ENCODE measurements around the gene RBM34. TPM values are rescaled to one million over a fixed set of nuclear protein-coding genes. Genes with fewer than 3 reads are reported as not detected.
"Not testable (repeated sequence)": the region's sequence is repeated elsewhere in the genome, so short reads cannot be mapped to it uniquely, and the experiment has no call there.

The RBM34 gene
- total RNA-seq, 2 experiments from 2014 or later: 111 to 116 TPM

DNA sequence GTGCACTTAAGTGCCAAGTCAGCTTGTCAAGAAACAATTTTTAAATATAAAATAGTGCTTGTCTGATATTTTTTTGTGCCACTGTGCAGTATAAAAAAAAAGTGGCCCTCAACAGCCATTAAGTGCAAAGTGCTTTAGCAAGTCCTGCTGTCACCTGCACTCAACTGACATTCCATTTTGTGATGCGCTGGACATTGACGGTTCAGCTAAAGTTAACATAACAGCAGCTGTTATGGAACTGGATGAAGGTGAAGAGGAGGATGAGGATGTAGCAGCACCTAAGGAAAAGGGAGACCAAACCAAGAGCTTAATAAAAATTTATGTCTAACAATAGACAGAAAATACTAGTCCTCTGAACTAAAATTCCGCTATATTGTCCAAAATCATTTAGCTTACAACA is 7.3 kb upstream of the RBM34 start:
- H3K4me1 Mint-ChIP-seq: no peaks in the 10 kb centered on the region
- H3K4me3 Mint-ChIP-seq: no peak overlapping the region
- H3K27me3 Mint-ChIP-seq: no peaks in the 10 kb centered on the region
- ATAC-seq (no peak), DNase-seq (no peak)
- no peaks in the 10 kb centered on the region for H3K9me3 Mint-ChIP-seq (ENCODE audit: low read depth)
- H3K27ac Mint-ChIP-seq: no peak overlapping the region
- peaks cover 36% of the 10 kb centered on the region for H3K36me3 Mint-ChIP-seq
- CTCF ChIA-PET: no interaction called here

DNA sequence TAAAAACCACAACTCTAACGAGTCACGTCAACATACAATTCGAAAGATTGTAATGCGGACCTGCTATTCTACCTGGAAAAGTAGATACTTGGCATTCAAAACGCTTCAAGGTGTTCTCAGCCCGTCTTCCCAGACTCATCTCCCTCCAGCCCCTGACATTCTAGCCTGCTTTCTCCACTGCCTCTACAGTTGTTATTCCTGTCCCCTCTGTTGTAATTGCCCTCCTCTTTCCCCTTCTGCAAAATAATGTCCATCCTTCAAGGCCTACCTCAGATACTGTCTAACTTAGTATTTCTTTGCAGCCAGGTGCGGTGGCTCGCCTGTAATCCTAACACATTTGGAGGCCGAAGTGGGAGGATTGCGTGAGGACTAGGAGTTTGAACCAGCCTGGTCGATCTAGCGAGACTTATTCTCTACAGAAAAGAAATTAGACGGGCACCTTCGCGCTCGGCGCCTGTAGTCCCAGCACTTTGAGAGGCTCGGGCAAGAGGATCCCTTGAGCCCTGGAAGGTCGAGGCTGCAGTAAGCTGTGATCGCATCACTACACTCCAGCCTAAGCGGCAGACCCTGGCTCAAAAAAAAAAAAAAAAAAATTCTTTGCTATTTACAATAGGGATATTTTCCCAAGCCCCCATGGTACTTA is 756 bp upstream of the RBM34 start:
- Mint-ChIP-seq H3K4me1 (peaks cover 17% of the 10 kb centered on the region), H3K27me3 (no peaks in the 10 kb centered on the region), H3K36me3 (peaks cover 23% of the 10 kb centered on the region), H3K27ac (peak overlapping the region; percentile 94), H3K9me3 (ENCODE audit: low read depth) (no peaks in the 10 kb centered on the region), H3K4me3 (peak overlapping the region; percentile 91)
- DNase-seq: no peak
- CTCF ChIA-PET: interaction anchor here (1.0 to 3.0 kb wide), 5 partner anchors 29 to 255 kb away, joined by 3 to 13 read pairs (median 3); no protein-coding TSS in a partner anchor
- ATAC-seq: no peak

DNA sequence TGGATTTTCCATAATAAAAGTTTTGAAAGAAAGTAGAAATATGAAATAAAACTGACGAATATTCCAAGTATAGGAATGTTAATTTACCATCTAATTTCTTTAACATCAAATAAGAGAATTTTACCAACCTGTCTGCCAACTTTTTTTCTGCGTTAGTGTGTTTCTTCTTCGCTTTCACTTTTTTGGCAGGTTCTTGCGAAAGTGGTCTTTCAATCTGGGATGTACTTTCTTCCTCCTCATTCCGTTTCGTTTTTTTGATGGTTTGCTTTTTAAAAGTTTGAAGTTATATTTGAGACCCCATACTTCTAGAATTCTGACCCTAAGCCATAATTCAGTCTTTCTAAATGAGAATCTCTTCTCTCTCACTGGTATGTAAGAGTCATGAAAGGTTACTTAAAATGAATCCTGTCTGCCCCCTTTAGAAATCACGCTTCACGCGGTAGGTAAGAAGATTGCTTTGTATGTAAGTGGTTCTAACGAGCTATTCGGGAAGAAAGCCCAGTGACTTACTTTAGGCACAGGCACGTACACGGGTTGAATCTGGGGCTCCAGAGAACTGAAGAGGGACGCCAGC is 580 bp downstream of the RBM34 start:
- no peaks in the 10 kb centered on the region for H3K27me3 Mint-ChIP-seq
- H3K27ac Mint-ChIP-seq: peak overlapping the region; percentile 94
- no peak for DNase-seq
- H3K9me3 Mint-ChIP-seq (ENCODE audit: low read depth): no peaks in the 10 kb centered on the region
- peaks cover 17% of the 10 kb centered on the region for H3K4me1 Mint-ChIP-seq
- H3K4me3 Mint-ChIP-seq: peak overlapping the region; percentile 91
- H3K36me3 Mint-ChIP-seq: peaks cover 23% of the 10 kb centered on the region
- peak; percentile 66 for ATAC-seq
- CTCF ChIA-PET: interaction anchor here (0.7 to 3.0 kb wide), 5 partner anchors 27 to 256 kb away, joined by 3 to 13 read pairs (median 4); no protein-coding TSS in a partner anchor

DNA sequence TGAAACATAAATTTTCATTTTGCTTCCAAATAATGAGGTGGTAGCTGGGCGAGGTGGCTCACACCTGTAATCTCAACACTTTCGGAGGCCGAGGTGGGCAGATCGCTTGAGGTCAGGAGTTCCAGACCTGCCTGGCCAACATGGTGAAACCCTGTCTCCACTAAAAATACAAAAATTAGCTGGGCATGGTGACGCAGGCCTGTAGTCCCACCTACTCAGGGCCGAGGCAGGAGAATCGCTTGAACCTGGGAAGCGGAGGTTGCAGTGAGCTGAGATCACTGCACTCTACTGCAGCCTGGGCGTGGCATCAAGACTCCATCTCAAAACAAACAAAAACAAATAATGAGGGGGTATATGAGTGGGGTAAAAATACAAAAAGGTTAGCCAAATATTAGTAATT is 1.1 kb downstream of the RBM34 start:
- DNase-seq; H3K9me3 Mint-ChIP-seq (ENCODE audit: low read depth); H3K27me3 Mint-ChIP-seq; ATAC-seq: not testable (repeated sequence)
- Mint-ChIP-seq H3K36me3 (peaks cover 22% of the 10 kb centered on the region), H3K27ac (peak overlapping the region; percentile 94), H3K4me3 (peak overlapping the region; percentile 91), H3K4me1 (peaks cover 18% of the 10 kb centered on the region)
- CTCF ChIA-PET: interaction anchor here (1.3 to 3.0 kb wide), 3 partner anchors 27 to 257 kb away, joined by 4 to 13 read pairs (median 7); no protein-coding TSS in a partner anchor

DNA sequence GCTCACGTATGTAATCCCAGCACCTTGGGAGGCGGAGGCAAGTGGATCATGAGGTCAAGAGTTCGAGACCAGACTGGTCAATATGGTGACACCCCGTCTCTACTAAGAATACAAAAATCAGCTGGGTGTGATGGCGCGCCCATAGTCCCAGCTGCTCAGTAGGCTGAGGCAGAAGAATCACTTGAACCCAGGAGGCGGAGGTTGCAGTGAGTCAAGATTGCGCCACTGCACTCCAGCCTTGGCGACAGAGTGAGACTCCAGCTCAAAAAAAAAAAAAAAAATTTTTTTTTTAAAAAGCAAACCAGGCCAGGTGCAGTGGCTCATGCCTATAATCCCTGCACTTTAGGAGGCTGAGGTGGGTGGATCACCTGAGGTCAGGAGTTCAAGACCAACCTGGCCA is 1.8 kb downstream of the RBM34 start:
- CTCF ChIA-PET: interaction anchor here (1.3 to 3.0 kb wide), 2 partner anchors 65 to 258 kb away, joined by 4 to 13 read pairs; no protein-coding TSS in a partner anchor
- peaks cover 20% of the 10 kb centered on the region for H3K4me1 Mint-ChIP-seq
- H3K27ac Mint-ChIP-seq; ATAC-seq; H3K9me3 Mint-ChIP-seq (ENCODE audit: low read depth); H3K27me3 Mint-ChIP-seq; DNase-seq; H3K4me3 Mint-ChIP-seq: not testable (repeated sequence)
- H3K36me3 Mint-ChIP-seq: peaks cover 24% of the 10 kb centered on the region

DNA sequence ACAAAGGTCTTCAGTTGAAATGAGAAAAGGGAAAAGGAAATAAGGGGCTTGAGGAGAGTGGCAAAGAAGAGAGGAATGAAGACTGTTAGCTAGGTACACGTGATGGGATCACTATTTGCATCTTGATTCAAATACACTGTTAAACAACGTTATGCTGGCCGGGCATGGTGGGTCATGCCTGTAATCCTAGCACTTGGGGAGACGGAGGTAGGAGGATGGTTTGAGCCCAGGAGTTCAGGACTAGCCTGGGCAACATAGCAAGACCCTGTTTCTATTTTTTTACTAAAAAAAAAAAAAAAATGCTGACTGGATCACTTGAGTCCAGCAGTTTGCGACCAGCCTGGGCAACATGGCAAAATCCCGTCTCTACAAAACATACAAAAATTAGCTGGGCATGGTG is 2.4 kb downstream of the RBM34 start:
- peaks cover 26% of the 10 kb centered on the region for H3K36me3 Mint-ChIP-seq
- H3K4me3 Mint-ChIP-seq: no peak overlapping the region
- H3K9me3 Mint-ChIP-seq (ENCODE audit: low read depth): no peaks in the 10 kb centered on the region
- CTCF ChIA-PET: interaction anchor here (1.1 to 3.0 kb wide), 4 partner anchors 30 to 258 kb away, joined by 3 to 13 read pairs (median 4); partner anchors contain the start of gene TOMM20
- ATAC-seq (no peak), DNase-seq (no peak)
- peaks cover 21% of the 10 kb centered on the region for H3K4me1 Mint-ChIP-seq
- H3K27me3 Mint-ChIP-seq: no peaks in the 10 kb centered on the region
- no peak overlapping the region for H3K27ac Mint-ChIP-seq

DNA sequence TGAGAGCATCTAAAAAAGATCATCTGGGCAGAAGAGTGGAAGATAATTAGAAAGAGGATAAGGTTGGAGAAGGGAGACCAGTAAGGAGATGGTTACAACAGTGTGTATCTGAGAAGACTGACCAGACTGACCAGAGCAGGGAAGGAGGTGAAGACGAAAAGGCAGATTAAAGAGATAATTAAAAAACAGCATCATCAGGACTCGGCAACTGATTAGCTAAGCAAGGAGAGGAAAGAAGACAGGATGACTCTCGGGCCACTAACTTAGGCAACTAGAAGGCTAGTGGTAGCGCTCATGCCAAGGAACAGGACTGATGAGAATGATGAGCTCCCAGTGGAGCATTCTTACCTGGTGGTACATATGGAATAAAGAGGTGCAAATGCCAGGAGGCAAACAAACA is 3.9 kb downstream of the RBM34 start:
- H3K36me3 Mint-ChIP-seq: peaks cover 32% of the 10 kb centered on the region
- peaks cover 20% of the 10 kb centered on the region for H3K4me1 Mint-ChIP-seq
- no peak for ATAC-seq
- no peak for DNase-seq
- CTCF ChIA-PET: interaction anchor here (0.9 to 2.7 kb wide), 6 partner anchors 12 to 260 kb away, joined by 3 to 7 read pairs (median 4); no protein-coding TSS in a partner anchor
- H3K9me3 Mint-ChIP-seq (ENCODE audit: low read depth): no peaks in the 10 kb centered on the region
- H3K4me3 Mint-ChIP-seq: no peak overlapping the region
- H3K27me3 Mint-ChIP-seq: no peaks in the 10 kb centered on the region
- no peak overlapping the region for H3K27ac Mint-ChIP-seq

DNA sequence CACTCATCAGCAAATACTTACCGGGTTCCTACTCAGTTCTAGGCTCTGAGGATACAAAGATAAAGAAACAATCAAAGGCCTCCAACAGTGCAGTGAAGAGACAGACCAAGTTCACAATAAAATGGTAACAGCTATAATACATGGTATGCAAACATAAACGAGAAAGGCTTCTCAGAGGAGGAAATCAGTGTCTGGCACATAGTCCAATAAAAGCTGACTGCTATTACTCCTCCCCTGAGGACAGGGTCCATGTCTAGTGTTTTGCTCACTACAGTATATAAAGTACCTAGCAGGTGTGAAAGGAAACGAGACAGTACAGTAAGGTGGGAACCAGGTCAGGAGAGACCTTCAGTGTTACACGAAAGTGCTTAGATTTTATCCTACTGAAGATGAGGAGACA is 4.3 kb downstream of the RBM34 start:
- DNase-seq: no peak

DNA sequence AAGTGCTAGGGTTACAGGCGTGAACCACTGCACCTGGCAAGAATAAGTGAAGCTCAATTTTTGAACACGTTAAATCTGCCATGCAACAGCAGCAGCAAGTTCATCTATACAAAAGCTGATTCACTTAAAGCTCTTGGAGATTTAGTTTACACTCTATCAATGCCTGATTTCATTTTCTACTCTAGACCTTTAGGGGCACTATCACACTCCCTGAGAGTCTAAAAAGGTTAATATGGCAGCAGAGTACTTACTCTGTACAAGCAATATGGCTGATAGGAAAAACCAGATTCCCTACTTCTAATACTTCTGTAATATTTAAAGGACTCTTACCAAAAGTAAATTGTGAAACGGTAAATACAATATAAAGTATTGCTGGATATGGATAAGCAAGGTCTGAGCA is 4.8 kb downstream of the RBM34 start:
- H3K4me3 Mint-ChIP-seq: no peak overlapping the region
- no peak for ATAC-seq
- H3K27me3 Mint-ChIP-seq: no peaks in the 10 kb centered on the region
- H3K36me3 Mint-ChIP-seq: peaks cover 37% of the 10 kb centered on the region
- H3K9me3 Mint-ChIP-seq (ENCODE audit: low read depth): no peaks in the 10 kb centered on the region
- CTCF ChIA-PET: interaction anchor here (0.9 to 2.7 kb wide), 7 partner anchors 11 to 261 kb away, joined by 3 to 7 read pairs (median 3); no protein-coding TSS in a partner anchor
- peaks cover 19% of the 10 kb centered on the region for H3K4me1 Mint-ChIP-seq
- no peak overlapping the region for H3K27ac Mint-ChIP-seq
- DNase-seq: no peak

More for the DNA sequence above, 4.3 kb downstream of the RBM34 start:
- CTCF ChIA-PET: interaction anchor here (0.9 to 2.7 kb wide), 6 partner anchors 11 to 260 kb away, joined by 3 to 7 read pairs (median 4); no protein-coding TSS in a partner anchor
- Mint-ChIP-seq H3K4me1 (peaks cover 18% of the 10 kb centered on the region), H3K36me3 (peaks cover 34% of the 10 kb centered on the region), H3K27me3 (no peaks in the 10 kb centered on the region), H3K9me3 (ENCODE audit: low read depth) (no peaks in the 10 kb centered on the region), H3K27ac (no peak overlapping the region), H3K4me3 (no peak overlapping the region)
- no peak for ATAC-seq

DNA sequence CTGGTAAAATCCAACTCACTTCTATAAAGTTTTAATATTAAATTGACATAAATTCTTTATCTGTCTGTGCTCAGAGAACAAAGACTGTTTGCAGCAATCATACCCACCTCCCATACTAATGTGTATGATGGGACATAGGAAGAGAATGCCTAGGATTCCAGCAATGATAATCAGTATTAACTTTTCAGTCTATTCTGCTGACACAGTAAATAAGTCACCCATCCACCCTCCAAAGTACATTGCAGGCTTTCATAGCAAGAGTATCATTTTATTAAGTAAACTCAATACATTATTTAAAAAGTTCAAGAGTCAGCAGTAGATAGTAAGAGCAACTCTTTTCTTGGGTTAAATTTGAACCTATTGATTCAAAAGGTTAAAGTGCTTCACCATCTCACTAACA is 8.8 kb downstream of the RBM34 start:
- Mint-ChIP-seq H3K36me3 (peaks cover 51% of the 10 kb centered on the region), H3K4me1 (peaks cover 29% of the 10 kb centered on the region), H3K4me3 (no peak overlapping the region), H3K9me3 (ENCODE audit: low read depth) (no peaks in the 10 kb centered on the region), H3K27ac (no peak overlapping the region), H3K27me3 (no peaks in the 10 kb centered on the region)
- CTCF ChIA-PET: no interaction called here
- DNase-seq (no peak), ATAC-seq (no peak)

DNA sequence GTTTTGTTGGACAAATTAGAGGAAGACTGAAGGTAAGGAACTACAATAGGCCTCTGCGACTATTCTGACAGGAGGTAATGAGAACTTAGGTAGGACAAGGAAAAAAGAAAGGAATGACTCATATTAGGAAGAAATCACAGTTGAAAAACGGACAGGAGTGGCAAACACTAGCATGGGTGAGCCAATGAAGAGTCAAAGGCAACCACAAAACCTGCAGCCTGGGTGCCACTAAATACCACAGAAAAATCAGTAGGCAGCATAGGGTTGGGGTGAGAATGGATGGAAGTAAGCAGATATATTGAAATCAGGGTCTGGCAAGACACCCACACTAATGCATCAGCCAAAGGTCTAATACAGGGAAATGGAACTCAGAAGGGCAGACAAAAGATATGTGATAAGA is 10.0 kb downstream of the RBM34 start:
- Mint-ChIP-seq H3K9me3 (ENCODE audit: low read depth) (no peaks in the 10 kb centered on the region), H3K27me3 (no peaks in the 10 kb centered on the region), H3K27ac (no peak overlapping the region), H3K4me3 (no peak overlapping the region), H3K36me3 (peaks cover 57% of the 10 kb centered on the region), H3K4me1 (peaks cover 29% of the 10 kb centered on the region)
- CTCF ChIA-PET: interaction anchor here (1.3 kb wide), 1 partner anchor 13 kb away, joined by 3 read pairs; no protein-coding TSS in a partner anchor
- DNase-seq (no peak), ATAC-seq (no peak)

DNA sequence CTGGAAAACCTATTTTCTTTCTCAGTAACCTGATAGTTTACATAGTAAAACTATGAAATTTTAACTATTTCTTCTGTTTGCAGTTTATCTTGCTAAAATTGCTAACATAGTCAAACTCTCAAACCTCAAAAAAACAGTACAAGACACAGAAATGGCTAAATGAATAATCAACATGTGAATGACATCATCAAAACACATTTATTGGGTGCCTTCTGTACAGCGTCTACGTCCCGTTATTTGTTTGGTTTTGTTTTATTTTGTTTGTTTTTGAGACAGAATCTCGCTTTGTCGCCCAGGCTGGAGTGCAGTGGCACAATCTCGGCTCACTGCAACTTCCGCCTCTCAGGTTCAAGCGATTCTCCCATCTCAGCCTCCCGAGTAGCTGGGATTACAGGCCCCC is 11.2 kb downstream of the RBM34 start:
- no peak overlapping the region for H3K4me3 Mint-ChIP-seq
- H3K27me3 Mint-ChIP-seq: no peaks in the 10 kb centered on the region
- peaks cover 64% of the 10 kb centered on the region for H3K36me3 Mint-ChIP-seq
- peaks cover 30% of the 10 kb centered on the region for H3K4me1 Mint-ChIP-seq
- DNase-seq: no peak
- CTCF ChIA-PET: interaction anchor here (1.3 kb wide), 1 partner anchor 12 kb away, joined by 3 read pairs; no protein-coding TSS in a partner anchor
- H3K27ac Mint-ChIP-seq: no peak overlapping the region
- no peaks in the 10 kb centered on the region for H3K9me3 Mint-ChIP-seq (ENCODE audit: low read depth)
- no peak for ATAC-seq

DNA sequence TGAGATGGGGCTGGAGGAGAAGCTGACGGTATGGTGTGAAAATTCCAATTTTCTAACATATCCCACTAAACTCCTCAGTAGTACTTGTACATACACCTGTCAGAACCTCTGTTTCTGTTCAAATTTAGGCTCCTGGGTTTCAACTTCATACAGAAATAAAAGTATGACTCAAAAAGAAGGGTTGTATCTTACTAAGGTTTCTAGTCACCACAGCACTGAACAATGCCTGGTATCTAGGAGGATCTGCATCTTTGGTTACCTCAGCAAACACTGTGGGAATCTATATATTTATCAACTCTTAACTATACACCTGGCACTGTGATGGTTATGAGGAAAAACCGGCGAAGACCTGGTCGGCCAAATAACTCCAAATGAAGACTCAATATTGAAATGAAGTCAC is 13.8 kb downstream of the RBM34 start:
- Mint-ChIP-seq H3K4me1 (peaks cover 28% of the 10 kb centered on the region), H3K9me3 (ENCODE audit: low read depth) (no peaks in the 10 kb centered on the region), H3K4me3 (no peak overlapping the region), H3K27ac (no peak overlapping the region), H3K36me3 (peaks cover 63% of the 10 kb centered on the region), H3K27me3 (no peaks in the 10 kb centered on the region)
- ATAC-seq: no peak
- CTCF ChIA-PET: no interaction called here
- DNase-seq: no peak

All from activated CD8-positive, alpha-beta memory T cell treated with anti-CD3 and anti-CD28 coated beads, Interleukin-2, amount 10 ng/mL, durations not matched to agents 7 days and 5 days (primary cell).